GM21526 (cell line): ENCODE measurements around the gene NSMCE1.

Source experiments
- ATAC-seq: cut with Tn5 transposase; IDR thresholded peaks from one replicate; pipeline ENCODE4 v1.9.1; 2021; ENCODE audit warnings: moderate library complexity; ENCODE audit not compliant: unreplicated experiment, low FRiP score

Gene NSMCE1

DNA sequence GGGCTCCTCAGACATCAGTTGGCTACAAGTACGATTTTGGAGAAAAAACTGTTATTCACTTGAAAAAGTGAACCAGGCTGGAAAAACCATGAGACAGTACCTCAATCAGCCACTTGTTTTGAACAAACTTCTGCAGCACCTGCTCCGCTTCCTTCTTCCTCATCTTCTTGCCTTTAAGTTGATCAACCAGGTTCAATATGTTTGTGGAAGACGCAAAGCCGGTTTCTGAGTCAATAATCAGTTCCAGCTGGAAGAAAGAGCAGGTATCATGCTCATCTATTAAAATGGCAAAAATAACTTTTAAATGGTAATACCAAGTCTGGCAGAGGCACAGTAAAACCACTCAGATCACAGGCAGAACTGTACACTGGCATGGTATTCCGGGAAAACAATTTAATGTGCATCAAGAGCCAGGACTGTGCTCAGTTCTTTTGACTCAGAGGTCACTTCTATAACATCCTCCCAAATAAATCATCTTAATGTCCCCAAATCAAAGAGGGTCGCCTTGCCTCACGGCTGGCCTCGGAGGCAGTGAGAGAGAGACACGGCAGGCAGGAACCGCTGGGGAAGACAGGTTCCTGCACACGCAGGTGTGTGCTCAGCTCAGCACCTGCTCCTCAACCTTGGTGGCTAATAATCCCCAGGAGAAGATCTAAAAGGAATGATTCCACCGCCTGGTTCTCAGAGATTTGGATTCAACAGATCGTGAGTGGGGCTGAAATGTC is 35.5 kb downstream of the NSMCE1 start:
- ATAC-seq, result no peak

GRCh38 chr16:27232061-27232900 is 36.3 kb downstream of the NSMCE1 start:
- ATAC-seq, result no peak

GRCh38 chr16:27231692-27232060 is 36.9 kb downstream of the NSMCE1 start:
- ATAC-seq, result no peak

- no peak for ATAC-seq
Measured at GRCh38 chr16:27230562-27231001, 38.0 kb downstream of the NSMCE1 start.

- ATAC-seq, result no peak
Measured at GRCh38 chr16:27229891-27230470, 38.6 kb downstream of the NSMCE1 start.

DNA sequence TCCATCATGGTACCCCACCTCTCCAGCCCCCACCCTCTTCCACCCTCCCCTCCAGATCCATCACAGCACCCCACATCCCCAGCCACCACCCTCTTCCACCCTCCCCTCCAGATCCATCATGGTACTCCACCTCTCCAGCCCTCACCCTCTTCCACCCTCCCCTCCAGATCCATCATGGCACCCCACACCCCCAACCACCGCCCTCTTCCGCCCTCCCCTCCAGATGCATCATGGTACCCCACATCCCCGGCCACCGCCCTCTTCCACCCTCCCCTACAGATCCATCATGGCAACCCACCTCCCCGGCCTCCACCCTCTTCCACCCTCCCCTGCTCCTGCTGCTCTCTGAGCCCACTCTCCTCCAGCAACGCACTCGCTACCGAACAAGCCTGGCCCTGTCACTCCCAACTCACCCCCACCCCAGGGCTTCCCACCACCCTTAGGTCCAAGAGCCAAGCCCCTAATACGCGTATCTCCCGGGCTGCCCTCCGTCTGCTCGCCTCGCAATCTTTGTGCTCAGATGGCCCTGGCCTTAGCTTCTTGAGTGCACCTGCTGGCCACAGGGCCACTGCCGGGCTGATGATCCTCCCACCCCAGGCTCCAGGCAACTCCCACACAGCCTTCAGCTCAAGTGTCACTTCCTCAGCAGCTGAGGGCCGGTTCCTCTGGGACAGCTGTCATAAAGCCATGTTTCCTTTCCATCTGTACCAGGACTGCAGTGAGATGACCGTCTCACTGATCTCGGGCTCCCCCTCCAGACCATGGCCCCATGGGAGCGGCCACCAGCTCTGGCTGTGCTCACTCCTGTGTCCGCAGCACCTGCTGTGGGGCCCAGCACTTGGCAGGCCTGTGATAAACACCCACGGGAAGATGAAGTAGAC is 39.7 kb downstream of the NSMCE1 start:
- no peak for ATAC-seq

- ATAC-seq, result no peak
Measured at GRCh38 chr16:27228045-27228444, 40.5 kb downstream of the NSMCE1 start.

DNA sequence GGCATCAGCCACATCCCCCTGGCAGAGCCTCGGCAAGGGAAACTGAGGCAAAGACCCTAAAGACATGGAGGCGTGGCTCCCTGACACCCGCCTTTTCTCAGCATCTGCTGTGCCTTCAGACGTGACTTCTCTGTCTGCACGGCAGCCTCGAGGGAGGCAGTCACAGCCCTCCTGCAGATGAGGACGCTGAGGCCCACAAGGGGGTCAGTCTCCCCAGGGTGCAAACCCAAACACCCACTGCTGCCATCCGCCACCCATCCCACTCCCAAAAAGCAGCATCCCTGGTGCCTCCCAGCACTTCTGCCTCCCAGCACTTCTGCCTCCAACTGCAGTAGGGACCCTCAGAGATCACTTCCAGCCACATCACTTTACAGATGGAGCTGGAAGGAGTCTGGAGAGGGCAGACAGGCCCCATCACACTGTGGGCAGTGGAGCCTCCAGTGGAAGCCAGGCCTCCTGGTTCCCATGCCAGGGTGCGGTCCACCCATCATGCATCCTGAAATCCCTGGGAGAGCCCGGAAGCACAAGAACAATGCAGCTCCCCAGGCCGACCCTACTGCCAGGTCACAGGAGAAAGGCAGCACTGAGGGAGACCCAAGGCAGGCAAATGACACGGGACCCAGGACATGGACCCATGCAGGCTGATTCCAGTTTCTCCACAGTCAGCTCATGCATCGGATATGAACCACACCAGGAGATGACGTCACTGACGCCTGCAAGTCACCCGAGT is 41.4 kb downstream of the NSMCE1 start:
- ATAC-seq, result no peak

DNA sequence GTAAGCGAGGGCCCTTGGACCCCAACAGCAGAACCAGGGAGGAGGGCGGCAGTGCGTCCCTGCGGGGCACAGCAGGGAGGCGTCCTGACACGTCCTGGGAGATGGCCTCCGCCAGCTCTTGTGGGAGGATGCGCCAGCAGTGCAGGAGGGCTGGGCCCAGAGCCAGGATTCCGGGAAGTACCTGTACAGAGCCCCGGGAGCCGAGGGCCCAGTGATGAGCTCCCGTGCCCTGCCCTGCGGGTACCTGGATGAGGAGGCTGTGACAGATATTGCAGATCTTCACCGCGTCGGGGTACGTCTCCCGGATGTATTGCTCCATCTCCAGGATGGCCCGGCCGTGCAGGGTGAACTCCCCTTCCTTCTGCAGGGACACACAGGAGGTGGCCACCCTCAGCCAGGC is 42.1 kb downstream of the NSMCE1 start:
- no peak for ATAC-seq

- no peak for ATAC-seq
Measured at GRCh38 chr16:27225536-27226360, 42.8 kb downstream of the NSMCE1 start.

DNA sequence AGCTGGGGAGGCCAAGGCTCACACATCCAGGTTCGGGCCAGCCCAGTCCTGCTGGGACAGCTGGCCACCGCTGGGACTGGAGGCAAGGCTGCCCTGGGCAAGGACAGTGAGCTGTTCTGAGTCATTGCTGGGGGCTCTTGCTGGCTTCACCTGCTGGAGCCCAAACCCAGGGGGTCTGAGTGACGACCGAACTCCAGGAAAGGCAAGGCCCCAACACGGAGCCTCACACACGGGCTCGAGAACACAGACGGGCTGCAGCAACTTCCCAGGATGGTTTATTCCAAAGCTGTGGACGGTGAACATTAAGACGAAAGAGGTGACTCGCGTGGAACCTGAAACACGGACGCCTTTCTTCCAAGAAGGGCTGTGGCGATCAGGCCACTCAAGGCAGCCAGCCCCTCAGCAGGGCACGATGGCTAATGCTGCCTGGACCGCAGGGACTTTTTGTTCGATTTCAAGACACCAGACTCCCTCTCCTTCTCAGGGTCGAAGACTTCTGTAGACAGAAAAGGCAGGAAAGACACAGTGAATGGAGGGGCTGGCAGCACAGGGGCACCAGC is 43.8 kb downstream of the NSMCE1 start:
- ATAC-seq, result no peak

GRCh38 chr16:27224271-27224737 is 44.3 kb downstream of the NSMCE1 start:
- ATAC-seq, result no peak

- no peak for ATAC-seq
Measured at GRCh38 chr16:27223701-27224100, 44.9 kb downstream of the NSMCE1 start.

DNA sequence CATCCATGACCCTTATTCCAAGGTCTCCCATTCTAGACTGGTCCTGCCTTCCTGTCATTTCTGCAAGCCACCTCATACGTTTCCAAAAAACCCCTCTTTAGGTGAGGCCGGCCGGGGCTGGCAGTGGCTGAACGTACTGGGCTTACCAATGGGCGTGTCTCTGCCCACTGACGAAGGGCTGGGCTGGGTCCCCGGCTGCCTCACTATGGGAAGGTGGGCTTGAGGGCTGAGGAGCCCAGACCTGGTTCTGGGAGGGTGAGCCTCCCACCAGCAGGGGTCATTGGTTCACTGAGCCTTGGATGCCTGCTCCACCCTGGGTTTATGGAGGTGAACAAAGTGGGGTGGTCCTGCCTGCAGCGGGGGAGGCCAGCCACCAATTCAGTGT is 45.4 kb downstream of the NSMCE1 start:
- no peak for ATAC-seq

DNA sequence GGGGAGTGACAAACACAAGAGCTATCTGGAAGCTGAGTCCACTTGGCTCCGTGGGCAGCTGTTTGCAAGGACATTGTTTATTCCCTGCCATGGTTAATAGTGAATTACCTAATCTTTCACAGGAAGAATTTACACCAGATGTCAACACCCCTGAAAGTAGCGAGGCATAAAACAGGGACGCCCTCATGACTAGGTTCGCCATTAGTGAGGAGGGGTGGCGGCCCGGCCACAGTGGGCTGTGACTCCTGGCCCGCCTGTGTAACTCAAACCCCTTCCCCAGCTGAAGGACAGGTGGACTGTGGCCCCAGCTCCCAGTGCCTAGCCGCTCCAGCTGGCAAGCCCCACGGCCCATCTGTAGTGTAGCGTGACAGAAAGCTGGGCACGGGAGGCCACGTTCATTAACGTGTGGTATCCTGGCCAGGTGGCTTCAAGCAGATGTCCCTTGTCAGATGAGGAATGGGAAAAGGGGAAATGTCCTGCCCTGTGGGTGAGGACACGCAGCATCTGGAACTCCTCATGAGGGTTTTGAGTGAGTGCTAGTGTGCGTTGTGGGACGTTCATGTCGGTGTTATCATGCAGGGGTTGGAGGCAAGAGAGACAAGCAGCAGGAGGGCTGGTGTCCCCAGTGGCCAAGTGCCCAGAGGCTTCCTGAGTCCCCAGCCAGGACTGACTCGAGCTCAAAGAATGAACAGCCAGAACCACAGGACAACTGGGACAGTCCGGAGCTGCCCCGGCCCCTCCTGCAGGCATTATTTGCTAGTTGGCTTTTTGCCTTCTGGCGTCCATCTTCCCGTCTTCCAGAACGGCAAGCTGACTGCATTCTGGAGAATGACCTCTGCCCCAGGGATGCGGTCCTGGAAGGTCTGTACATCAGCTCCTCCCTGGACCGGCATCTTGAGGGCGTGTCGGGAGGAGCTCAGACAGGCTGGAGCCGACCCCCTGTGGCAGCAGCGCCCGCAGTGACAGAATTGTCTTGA is 46.0 kb downstream of the NSMCE1 start:
- no peak for ATAC-seq

- no peak for ATAC-seq
Measured at GRCh38 chr16:27221576-27222248, 46.9 kb downstream of the NSMCE1 start.

DNA sequence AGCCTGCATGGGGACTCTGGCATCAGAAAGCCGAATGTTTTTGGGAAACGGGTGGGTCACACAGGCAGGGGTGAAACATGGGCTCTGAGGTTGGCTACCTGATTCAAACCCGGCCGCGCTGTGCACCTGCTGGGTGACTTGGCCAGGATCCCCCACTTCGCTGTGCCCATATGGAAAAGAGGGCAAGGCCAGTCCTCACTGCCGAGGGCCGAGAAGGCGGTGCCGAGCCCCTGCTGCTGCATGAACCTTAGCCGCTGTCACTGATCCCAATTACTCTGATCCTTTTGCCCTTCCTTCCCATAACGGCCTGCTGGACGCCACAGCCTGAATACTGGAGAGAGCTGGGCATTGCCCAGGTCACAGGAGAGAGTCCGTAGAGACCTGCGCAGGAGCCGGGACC is 47.6 kb downstream of the NSMCE1 start:
- no peak for ATAC-seq
